Dermis microvascular lymphatic vessel endothelial cell (primary cell): ENCODE data around the gene OASL. TPM values are rescaled to one million over a fixed set of nuclear protein-coding genes. Genes with fewer than 3 reads are reported as not detected.
A peak's percentile ranks its signal among the peaks of the same experiment; 100 is the strongest.
"Not testable (repeated sequence)": the region's sequence is repeated elsewhere in the genome, so short reads cannot be mapped to it uniquely, and the experiment has no call there.

ENCODE experiments used
- DNase-seq, 2 donors: peaks; one replicate each; pipeline versions ENCODE4 v3.0.0 to v3.0.0-alpha.2; 2010; ENCODE audit warnings: low read depth in 2 of 2
- total RNA-seq: library from RNA; depleted of rRNA; stranded (reverse); fragments of >200 nt; gene quantifications from 2 replicates; pipeline ENCODE4 v1.2.1, GENCODE V29; 2014

OASL gene
- 0.25 and 0.26 TPM in 2 replicates for total RNA-seq

DNA sequence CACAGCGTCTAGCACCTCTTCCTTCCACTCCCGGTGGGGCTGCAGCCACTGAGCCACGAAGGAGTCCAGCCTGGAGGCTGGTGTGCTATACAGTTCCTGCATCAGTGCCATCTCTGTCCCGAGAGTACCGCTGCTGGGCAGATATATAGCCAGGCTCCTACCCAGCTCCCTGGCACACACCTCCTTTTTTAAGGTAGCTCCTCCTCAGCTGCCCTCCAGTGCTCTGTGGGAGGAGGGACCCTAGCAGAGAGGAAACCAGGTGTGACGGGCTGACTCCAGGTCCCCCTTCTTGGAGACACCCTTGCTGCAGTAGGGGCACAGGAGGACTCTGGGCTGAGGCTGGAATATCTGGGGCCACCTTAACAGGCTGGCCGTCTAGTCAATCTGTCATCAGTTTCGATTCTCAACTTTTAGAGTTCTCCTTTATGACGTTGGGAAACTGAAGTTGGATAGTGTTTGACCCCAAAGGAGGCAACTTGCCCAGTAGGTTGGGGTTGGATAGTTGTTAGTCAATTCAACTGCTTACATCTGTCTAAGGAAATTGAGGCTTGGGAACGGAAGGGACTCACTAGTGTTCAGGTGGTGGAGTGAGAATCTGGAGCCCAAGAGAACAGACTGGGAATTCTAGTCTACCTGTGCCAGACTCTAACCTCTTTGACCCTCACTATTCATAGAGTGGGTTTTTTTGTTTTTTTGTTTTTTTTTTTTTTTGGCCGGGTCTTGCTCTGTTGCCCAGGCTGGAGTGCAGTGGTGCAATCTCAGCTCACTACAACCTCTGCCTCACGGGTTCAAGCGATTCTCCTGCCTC is at the start of gene OASL:
TSS of gene OASL (minus strand) at position 386 of the 808 bp plus-strand sequence. CDS start at position 111, 275 bp downstream.
- DNase-seq: peak in 1 of 2 donors; percentile 6

DNA sequence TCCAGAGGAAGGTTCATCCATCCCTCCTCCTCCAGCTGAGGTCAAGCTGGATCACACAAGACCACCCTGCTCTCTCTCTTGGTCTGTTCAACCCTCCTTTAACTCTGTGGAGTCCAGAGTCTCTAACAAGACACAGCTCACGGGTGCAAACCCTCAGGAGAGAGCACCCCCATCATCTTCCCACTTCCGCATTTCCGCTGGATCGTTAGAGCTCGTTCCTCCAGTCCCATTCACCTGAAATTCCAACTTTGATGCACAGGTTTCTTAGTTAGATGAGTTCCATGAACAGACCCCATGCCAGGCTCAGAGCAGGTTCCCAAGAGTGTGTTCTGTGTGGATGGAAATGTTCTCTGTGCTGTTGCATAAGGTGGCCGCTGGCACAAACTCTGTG is 49.1 kb upstream of the OASL start:
- no peak for DNase-seq

- DNase-seq: no peak
Measured at GRCh38 chr12:121087467-121088194, 48.6 kb upstream of the OASL start.

- no peak for DNase-seq
Measured at GRCh38 chr12:121086781-121087295, 47.8 kb upstream of the OASL start.

- DNase-seq: no peak
Measured at GRCh38 chr12:121085506-121086353, 46.7 kb upstream of the OASL start.

DNA sequence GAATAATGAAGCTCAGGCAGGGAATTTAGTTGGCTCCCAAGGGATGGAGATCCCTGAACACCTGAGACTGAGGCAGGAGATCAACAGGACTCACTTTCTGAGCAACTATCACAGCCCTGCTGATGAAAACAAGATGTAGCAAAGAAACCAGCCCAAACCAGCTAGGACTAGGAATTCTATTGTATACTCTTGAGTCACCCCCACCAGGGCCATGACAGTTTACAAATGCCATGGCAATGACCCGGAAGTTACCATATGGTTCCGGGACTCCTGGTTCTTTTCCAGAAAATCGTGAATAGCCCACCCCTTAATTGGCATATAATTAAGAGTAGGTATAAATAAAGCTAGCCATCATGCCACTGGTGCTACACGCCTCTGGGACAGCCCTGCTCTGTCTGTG is 46.0 kb upstream of the OASL start:
- DNase-seq: no peak

- DNase-seq: no peak
Measured at GRCh38 chr12:121084229-121084628, 45.2 kb upstream of the OASL start.

DNA sequence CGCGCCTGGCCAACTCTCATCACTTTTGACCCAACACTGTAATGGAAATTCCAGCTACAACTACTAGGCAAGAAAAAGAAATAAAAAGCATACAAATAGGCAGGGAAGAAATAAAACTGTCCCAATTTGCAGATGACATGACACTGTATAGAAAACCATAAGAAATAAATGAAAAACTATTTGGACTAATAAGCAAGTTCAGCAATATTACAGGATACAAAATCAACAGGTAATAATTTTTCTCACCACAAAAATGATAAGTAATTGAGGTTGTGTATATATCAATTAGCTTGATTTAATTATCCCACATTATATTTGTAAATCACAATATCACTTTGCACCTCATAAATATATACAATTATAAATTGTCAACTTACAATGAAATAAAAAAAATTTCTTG is 41.9 kb upstream of the OASL start:
- no peak for DNase-seq

- no peak for DNase-seq
Measured at GRCh38 chr12:121079736-121080272, 40.8 kb upstream of the OASL start.

DNA sequence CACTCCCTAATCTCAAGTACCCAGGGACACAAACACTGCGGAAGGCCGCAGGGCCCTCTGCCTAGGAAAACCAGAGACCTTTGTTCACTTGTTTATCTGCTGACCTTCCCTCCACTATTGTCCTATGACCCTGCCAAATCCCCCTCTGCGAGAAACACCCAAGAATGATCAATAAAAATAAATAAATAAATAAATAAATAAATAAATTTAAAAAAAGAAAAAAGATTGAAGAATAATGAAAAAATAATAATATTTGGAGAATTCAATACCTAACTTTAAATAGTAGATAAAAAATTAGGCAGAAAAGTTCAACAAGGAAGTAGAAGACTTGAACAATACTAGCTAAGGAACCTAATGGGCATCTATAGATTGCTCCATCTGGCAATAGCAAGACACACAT is 38.4 kb upstream of the OASL start:
- DNase-seq: not testable (repeated sequence)

- DNase-seq: not testable (repeated sequence)
Measured at GRCh38 chr12:121075911-121076310, 36.9 kb upstream of the OASL start.

DNA sequence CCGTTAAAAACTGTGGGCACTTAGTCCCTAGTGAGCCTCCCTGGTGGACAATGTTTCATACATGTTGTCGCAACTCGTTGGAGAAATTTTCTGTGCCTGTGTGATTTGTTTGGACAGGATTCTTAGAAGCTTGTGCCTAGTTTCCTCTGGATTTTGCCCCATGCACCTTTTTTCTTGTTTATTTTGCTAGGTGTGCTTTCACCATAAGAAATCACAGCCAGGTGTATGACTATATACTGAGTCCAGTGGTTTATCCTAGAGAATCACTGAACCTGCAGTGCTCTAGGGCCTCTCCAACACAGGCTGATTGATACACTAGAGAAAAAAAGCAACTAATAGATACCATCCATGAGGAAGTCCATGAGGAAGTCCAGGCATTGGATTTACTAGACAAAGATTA is 33.1 kb upstream of the OASL start:
- no peak for DNase-seq

DNA sequence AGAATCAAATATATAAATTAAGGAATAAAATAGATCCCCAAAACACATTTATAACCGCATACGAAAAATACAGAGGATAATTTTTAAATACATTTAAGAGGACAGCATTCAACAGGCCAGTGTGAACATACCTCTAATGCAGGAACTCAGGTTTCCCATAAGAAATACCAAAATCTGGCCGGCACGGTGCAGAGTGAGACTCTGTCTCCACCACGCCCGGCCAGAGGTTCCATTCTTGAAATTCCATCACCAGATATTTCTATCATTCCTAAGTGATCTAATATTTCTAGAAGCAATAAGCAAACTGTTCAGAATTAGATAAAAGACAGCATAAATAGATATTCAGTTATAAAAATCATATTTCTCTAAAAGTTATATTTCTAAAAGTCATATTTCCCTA is 30.2 kb upstream of the OASL start:
- no peak for DNase-seq

DNA sequence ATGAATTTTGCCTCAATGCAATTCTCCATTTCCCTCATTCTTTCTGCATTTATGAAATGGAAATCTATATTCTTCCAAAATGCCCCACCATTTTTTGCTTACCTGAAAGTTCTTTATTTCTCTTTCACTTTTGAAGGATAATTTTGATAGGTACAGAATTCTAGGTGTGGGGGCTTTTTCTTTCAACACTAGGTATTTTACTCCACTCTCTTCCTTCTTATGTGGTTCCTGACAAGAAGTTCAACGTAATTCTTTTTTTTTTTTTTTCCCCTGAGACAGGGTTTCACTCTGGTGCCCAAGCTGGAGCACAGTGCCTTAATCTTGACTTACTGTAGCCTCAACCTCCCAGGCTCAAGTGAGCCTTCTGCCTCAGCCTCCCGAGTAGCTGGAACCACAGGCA is 26.3 kb upstream of the OASL start:
- DNase-seq: no peak

DNA sequence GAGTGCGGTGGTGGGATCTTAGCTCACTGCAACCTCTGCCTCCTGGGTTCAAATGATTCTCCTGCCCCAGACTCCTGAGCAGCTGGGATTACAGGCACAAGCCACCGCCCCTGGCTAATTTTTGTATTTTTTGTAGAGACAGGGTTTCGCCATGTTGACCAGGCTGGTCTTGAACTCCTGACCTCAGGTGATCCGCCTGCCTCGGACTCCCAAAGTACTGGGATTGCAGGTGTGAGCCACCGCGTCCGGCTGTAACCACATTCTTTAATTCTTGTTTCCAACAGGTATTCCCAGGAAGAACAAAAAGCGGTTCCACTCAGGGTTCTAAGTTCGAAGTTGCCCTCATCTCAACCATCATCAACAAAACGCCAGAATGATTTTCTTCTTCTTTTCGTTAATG is 25.5 kb upstream of the OASL start:
- not testable (repeated sequence) for DNase-seq

DNA sequence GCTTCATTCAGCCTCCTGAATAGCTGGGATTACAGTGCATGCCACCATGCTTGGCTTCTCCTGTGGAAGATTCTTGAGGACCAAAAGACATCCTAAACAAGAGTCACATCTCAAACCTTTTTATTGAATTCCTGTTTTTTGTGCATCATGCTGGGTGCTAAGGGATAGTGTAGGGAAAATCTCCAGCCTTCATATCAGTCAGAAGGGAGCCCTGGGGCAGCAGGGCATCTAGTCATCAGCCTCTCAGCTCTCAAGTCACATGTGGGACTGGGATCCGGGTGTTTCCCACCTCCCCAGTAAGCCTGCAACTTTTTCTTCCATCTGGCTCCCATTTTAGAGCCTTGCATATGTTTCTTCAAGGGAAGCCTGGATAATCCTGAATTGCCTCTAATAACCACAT is 25.1 kb upstream of the OASL start:
- no peak for DNase-seq

- DNase-seq: no peak
Measured at GRCh38 chr12:121062391-121063045, 23.5 kb upstream of the OASL start.

GRCh38 chr12:121061831-121062230 is 22.8 kb upstream of the OASL start:
- DNase-seq: peak; percentile 63 to 65

DNA sequence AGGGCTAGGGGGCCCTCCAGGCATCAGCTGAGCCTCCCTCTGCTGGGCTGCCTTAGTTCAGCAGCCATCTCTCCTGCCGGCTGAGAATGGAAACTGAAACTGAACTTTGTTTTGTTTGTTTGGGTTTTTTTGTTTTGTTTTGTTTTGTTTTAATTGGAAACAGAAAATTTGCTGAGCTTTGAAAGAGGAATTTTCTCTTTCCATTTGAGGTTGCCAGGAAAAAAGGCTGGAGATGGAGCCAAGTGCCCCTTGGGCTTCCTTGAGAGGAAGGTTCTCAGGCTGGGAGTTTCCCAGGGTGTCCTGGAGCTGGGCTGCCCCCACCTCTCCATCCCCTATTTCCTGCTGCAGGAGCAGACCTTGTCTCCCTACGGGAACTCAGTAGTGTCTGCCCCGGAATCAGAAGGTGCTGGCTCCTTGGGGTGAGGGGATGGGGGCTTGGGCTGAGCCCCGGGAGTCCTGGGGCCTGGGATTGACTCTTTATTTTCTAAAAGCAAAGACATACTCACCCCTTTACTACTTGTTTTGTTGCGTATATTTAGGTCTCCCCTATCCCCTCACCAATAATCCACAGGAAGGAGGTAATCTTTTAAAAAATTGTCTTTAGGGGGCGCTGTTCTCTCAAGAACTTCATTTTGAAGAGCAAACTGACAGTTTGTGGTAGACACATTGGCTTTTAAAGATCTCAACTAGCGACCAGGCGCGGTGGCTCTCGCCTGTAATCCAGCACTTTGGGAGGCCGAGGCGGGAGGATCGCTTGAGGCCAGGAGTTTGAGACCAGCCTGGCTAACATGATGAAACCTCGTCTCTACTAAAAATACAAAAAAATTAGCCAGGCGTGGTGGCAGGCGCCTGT is 21.3 kb upstream of the OASL start:
- DNase-seq: peak; percentile 45 to 65
